Large intestine (tissue), 3 donors: ENCODE data around the gene STXBP5. TPM values are rescaled to one million over a fixed set of nuclear protein-coding genes. Genes with fewer than 3 reads are reported as not detected.
"Not testable (repeated sequence)": the region's sequence is repeated elsewhere in the genome, so short reads cannot be mapped to it uniquely, and the experiment has no call there.

Experiments
- DNase-seq, 2 donors: peaks; one replicate each; pipeline versions ENCODE4 v3.0.0 to v3.0.0-alpha.2; 2013
- H3K27ac ChIP-seq: one replicate; pipeline ENCODE4 v1.5.1; 2013; ENCODE audit warnings: low read length
- H3K27me3 ChIP-seq: 2 replicates; pipeline ENCODE4 v1.6.1; 2013; ENCODE audit warnings: low read length; ENCODE audit not compliant: control insufficient read depth, insufficient read depth
- H3K36me3 ChIP-seq: 2 replicates; pipeline ENCODE4 v1.6.1; 2013; ENCODE audit warnings: low read length; ENCODE audit not compliant: control insufficient read depth, insufficient read depth
- H3K4me1 ChIP-seq: one replicate; pipeline ENCODE4 v1.6.1; 2013; ENCODE audit warnings: low read length; ENCODE audit not compliant: control insufficient read depth, insufficient read depth
- H3K4me3 ChIP-seq: one replicate; pipeline ENCODE4 v1.5.1; 2013; ENCODE audit warnings: low read length
- H3K9me3 ChIP-seq: one replicate; pipeline ENCODE4 v1.6.1; 2013; ENCODE audit warnings: mild to moderate bottlenecking, low read depth, low read length, moderate library complexity; ENCODE audit not compliant: control insufficient read depth
- WGBS: methylation state at CpG from one replicate; pipeline ENCODE4 v1.1.5; 2013; ENCODE audit warnings: low lambda C conversion rate; ENCODE audit not compliant: insufficient coverage; 5-methylcytosine and 5-hydroxymethylcytosine counted together
- polyA plus RNA-seq: library from polyadenylated mRNA; unstranded; fragments of 120-200 nt; gene quantifications from one replicate; pipeline ENCODE4 v1.2.1, GENCODE V29; 2013

The STXBP5 gene
- polyA plus RNA-seq, 1 donor, result 20.5 TPM

DNA sequence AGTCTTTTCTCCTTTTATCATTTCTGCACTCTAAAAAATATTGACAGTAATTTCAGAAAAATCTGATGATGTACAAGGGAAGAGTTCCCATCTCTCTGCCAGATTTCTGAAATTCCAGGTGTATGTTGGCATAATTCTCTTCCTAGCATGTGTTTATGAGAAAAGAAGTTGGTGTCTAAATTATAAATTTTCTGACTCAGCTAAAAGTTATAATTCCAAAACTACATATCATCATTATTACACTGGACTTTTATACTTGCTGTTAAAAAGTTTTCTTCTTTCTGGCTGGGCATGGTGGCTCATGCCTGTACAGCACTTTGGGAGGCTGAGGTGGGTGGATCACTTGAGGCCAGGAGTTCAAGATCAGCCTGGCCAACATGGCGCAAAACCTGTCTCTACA lies 168.6 kb downstream of the STXBP5 start:
- H3K27ac ChIP-seq, result no peak overlapping the region
- WGBS, result no CpG with 5 or more reads among the region's 1 CpG
- H3K9me3 ChIP-seq, result no peaks in the 10 kb centered on the region
- H3K27me3 ChIP-seq, result no peaks in the 10 kb centered on the region
- peaks cover 14% of the 10 kb centered on the region for H3K36me3 ChIP-seq
- H3K4me1 ChIP-seq, result no peaks in the 10 kb centered on the region
- no peak overlapping the region for H3K4me3 ChIP-seq
- no peak for DNase-seq

DNA sequence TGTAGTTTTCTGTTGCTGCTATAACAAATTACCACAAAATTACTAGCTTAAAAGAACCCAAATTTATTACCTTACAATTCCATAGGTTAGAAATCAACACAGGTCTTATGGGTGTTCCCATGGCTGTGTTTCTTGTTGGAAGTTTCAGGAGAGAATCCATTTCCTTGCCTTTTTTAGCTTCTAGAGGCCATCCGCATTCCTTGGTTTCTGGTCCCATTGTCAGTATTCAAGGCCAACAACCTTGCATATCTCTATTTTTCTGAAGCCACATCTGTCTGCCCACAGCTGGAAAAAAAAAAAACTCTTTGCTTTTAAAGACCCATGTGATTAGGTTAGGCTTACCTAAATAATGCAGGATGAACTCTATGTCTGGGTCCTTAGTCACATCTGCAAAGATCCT lies 174.6 kb downstream of the STXBP5 start:
- WGBS, result no CpG with 5 or more reads among the region's 1 CpG
- Histone ChIP-seq H3K4me1 (no peaks in the 10 kb centered on the region), H3K27ac (no peak overlapping the region), H3K9me3 (peaks cover 6% of the 10 kb centered on the region), H3K4me3 (no peak overlapping the region), H3K36me3 (peaks cover 39% of the 10 kb centered on the region), H3K27me3 (no peaks in the 10 kb centered on the region)
- DNase-seq, result no peak

DNA sequence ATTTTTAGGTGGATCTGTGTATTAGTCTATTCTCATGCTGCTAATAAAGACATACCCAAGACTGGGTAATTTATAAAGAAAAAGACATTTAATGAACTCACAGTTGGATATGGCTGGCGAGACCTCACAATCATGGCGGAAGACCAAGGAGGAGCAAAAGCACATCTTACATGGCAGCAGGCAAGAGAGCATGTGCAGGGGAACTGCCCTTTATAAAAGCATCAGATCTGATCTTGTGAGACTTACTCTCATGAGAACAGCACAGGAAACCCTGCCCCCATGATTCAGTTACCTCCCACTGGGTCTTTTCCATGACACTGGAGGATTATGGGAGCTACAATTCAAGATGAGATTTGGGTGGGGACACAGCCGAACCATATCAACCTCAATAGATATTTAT lies 176.6 kb downstream of the STXBP5 start:
- H3K9me3 ChIP-seq, H3K4me3 ChIP-seq, DNase-seq, H3K4me1 ChIP-seq, H3K27me3 ChIP-seq, H3K27ac ChIP-seq: not testable (repeated sequence)
- 83% methylated on average over 1 of the region's 3 CpGs for WGBS
- H3K36me3 ChIP-seq, result peaks cover 41% of the 10 kb centered on the region

GRCh38 chr6:147381712-147382111 lies 177.5 kb downstream of the STXBP5 start:
- WGBS, result 80% methylated on average over 1 of the region's 3 CpGs
- no peak for DNase-seq
- H3K9me3 ChIP-seq, result peaks cover 6% of the 10 kb centered on the region
- H3K27ac ChIP-seq, result no peak overlapping the region
- H3K4me3 ChIP-seq, result no peak overlapping the region
- H3K36me3 ChIP-seq, result peaks cover 37% of the 10 kb centered on the region
- H3K27me3 ChIP-seq, result no peaks in the 10 kb centered on the region
- H3K4me1 ChIP-seq, result no peaks in the 10 kb centered on the region

DNA sequence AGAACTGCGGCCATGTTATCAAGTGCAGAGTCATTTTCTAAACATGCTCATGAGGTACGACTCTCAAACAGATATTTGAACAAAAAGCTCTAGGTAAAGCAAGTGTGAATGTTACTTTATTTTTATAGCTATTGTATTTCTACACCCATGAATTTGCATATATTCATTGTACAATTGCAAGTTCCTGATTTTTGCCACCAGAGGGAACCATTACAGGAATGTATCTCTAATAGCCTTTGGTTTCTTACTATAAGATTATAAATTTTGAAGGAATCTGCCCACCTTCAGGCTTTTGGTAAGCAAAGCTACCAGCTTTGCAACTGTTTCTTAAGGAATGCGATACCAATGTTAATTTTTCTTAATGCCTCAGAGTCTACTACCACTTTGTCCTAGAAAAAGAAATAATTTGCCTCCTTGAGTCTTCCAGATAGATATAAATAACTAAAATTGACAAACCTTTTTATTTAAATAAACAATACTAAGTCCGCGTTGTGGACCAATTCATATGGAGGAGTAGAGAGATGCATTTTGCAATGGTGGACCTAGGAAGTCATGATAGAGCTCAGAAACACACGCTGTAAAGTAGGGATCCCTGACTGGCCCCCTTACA lies 178.8 kb downstream of the STXBP5 start:
- Histone ChIP-seq H3K4me1 (no peaks in the 10 kb centered on the region), H3K27ac (no peak overlapping the region), H3K9me3 (peaks cover 6% of the 10 kb centered on the region), H3K27me3 (no peaks in the 10 kb centered on the region), H3K4me3 (no peak overlapping the region), H3K36me3 (peaks cover 33% of the 10 kb centered on the region)
- 100% methylated on average over 3 of the region's 6 CpGs for WGBS
- peak in 1 of 2 donors; percentile 5 for DNase-seq

DNA sequence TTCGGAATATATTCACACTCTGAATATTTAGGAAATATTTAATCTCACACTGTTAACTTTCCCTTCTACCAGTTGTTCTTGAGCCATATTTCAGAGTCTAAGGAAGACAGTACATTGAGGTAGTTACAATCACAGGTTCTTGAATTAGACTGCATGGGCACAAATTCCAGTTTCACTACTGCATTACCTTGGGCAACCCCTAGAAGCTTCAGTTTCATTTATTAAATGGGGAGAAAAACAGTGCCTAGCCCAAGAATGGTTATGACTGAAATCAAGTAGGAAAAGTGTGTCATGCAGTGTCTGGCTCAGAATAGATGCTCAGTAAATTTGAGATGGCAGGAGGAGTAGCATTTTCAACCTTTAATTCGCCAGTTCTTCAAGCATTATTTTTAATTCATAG lies 179.8 kb downstream of the STXBP5 start:
- H3K4me3 ChIP-seq, result no peak overlapping the region
- no peaks in the 10 kb centered on the region for H3K4me1 ChIP-seq
- H3K27me3 ChIP-seq, result no peaks in the 10 kb centered on the region
- WGBS, result no CpG with 5 or more reads among the region's 2 CpGs
- H3K36me3 ChIP-seq, result peaks cover 29% of the 10 kb centered on the region
- no peak for DNase-seq
- H3K27ac ChIP-seq, result no peak overlapping the region
- H3K9me3 ChIP-seq, result peaks cover 6% of the 10 kb centered on the region

DNA sequence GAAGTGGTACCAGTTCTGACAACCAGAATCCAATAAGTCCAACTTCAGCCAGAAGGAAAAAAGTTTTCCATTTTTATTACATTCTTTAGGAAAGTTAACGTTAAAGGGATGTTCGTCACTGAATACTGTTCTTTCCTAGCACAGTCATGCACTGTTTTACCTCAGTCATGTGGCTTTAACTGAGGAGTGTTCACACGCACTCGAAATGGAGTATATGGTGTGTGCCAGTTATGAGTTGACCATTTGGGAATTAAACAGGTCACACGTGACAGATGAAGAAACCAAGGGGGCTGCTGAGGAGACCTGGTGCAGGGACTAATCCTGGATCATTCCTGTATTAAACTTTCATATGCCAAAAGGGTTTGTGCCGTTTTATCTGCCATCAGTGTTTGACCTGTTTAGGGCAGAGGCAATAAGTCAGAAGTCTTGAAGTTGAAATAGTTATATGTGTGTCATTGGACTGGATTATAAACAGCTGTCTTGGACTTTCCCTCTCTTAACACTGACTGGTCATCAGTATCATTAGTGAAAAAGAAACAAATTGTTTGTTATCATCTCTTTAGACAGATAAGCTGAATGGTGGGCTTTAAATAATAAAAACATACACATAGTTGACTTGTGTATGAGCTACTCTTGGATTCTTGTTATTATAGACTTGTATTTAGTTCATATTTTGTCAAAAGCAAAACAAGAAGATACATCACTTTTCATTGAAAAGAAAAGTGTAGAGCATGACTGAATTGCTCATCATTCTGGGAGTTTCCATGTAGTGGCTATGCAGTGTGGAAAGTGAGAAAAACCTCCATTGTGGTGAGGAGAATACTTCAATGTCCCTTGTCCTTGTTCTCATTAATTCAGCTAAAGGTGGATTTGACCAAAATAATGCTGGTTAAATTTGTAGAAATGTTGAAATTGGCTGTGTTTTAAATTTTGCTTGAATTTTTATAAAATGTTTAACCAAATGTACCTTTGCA lies 180.8 kb downstream of the STXBP5 start:
- Histone ChIP-seq H3K27ac (no peak overlapping the region), H3K27me3 (no peaks in the 10 kb centered on the region), H3K9me3 (peaks cover 4% of the 10 kb centered on the region), H3K36me3 (peaks cover 28% of the 10 kb centered on the region), H3K4me1 (no peaks in the 10 kb centered on the region), H3K4me3 (no peak overlapping the region)
- no peak for DNase-seq
- no CpG with 5 or more reads among the region's 6 CpGs for WGBS

GRCh38 chr6:147389463-147389862 lies 185.2 kb downstream of the STXBP5 start:
- Histone ChIP-seq H3K4me1 (no peaks in the 10 kb centered on the region), H3K9me3 (no peaks in the 10 kb centered on the region), H3K27me3 (no peaks in the 10 kb centered on the region), H3K4me3 (no peak overlapping the region), H3K36me3 (peaks cover 4% of the 10 kb centered on the region), H3K27ac (no peak overlapping the region)
- no peak for DNase-seq
- no CpG with 5 or more reads among the region's 1 CpG for WGBS

DNA sequence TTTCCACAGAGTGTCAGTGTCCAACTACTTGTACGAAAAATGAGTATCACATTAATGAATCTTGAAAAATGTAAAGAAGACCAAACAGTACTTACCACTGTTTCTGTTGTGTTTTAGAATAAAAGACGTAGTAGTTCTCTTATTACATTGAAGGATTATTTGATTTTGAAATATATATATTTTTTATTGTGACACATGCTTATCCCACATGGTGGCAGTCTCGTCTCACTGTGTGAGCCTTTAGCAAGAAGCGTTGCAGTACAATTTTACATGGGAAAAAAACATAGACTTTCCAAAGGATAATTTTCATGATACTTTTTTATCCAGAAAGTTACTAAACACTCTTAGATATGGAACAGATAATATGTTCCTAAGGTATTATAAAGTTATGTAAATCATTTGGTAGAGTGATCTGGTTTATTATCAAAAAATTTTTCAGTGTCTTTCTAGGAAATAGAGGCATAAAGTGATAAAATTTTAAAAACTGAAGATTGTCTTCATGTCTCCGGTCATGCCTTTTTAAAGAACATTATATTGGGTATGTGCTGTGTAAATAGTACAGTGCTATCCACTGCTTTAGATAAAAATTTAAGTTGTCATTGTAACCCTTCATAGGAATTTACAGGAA lies 186.8 kb downstream of the STXBP5 start:
- DNase-seq, result peak; percentile 5 to 6
- no peak overlapping the region for H3K4me3 ChIP-seq
- H3K4me1 ChIP-seq, result no peaks in the 10 kb centered on the region
- H3K27ac ChIP-seq, result no peak overlapping the region
- WGBS, result 67% methylated on average over 3 of the region's 5 CpGs
- no peaks in the 10 kb centered on the region for H3K9me3 ChIP-seq
- H3K36me3 ChIP-seq, result no peaks in the 10 kb centered on the region
- no peaks in the 10 kb centered on the region for H3K27me3 ChIP-seq

DNA sequence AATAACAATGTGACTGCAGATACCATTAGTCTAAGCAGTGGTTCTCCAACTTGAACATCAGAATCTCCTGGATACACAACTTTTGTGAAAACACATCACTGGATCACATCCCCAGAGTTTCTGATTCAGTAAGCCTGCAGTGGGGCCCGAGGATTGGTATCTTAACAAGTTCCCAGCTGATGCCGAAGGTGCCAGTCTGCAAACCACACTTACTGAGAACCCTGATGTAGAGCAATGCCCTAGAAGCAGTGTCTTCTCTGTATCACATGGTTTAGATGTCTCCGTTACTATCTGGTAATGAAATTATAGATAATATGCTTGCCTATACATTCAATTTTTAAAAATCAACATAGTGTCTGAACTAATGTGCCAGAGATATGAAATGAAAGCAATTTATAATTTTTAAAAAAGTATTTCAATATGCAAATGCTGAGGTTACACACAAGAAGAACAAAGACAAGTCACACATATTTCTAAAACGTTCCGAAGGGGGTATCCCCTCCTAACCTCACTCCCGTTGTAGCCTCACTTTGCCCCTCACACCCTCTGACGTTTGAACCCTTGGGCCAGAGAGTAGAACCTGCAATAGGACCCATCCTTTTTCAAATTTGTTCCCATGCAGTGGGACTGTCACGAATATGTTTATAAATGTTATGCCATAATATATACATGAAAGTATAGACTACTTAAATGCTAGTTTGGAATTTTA lies 188.9 kb downstream of the STXBP5 start:
- no peak for DNase-seq
- no peak overlapping the region for H3K4me3 ChIP-seq
- H3K27ac ChIP-seq, result no peak overlapping the region
- 80% methylated on average over 2 of the region's 8 CpGs for WGBS
- H3K4me1 ChIP-seq, result no peaks in the 10 kb centered on the region
- H3K27me3 ChIP-seq, result no peaks in the 10 kb centered on the region
- H3K9me3 ChIP-seq, result no peaks in the 10 kb centered on the region
- no peaks in the 10 kb centered on the region for H3K36me3 ChIP-seq
